ENCODE results near the gene PLXNA4.

DNA sequence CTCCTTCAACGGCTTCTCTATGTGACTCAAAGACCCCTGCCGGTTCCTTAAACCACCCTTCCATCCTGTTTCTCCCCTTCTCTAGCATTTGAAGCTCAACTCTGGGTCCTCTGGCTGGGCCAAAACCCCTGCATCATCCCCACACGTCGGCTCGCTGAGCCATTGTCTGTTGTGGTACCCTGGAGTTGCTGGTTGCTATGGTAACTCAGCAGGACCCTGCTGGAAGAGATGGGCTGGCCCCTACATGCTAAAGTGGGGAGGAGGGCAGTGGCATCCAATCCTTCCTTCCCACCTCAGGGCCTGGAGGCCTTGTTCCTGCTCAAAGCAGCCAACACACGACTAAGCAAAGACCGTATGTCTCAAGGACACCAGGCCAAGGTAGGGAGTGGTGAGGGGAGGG is 452.5 kb downstream of the PLXNA4 start:
- TF ChIP-seq GATA2 (IDR thresholded peaks at IDR 0.05; ENCODE audit: low read depth, low read length) (no peak), GATA3 (IDR thresholded peaks at IDR 0.05; ENCODE audit: low read depth, low read length) (no peak)

All from SH-SY5Y (cell line).